GM21723 (cell line): Measurements from ENCODE around the gene ZNF624.

Experiments
- ATAC-seq: cut with Tn5 transposase; IDR thresholded peaks from one replicate; pipeline ENCODE4 v1.9.1; 2021; ENCODE audit warnings: mild to moderate bottlenecking, moderate library complexity; ENCODE audit not compliant: unreplicated experiment

Gene ZNF624

DNA sequence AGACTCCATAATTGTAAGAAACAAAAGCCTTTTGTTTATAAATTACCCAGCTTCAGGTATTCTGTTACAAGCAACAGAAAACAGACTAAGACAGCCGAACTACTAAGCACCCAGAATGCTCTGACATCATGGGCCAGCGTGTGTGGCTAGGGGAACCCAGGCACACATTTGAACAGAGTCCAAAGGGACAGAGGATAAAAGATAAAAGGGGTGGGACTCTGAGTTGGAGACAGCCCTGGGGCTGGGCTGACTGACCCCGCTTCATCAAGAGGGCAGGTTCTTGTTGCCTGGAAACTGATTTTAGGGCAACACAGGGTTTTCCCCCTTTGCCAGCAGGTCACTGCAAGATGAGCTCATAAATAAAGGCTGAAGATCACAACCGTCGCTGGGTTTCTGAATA, 54.1 kb downstream of the ZNF624 start:
- ATAC-seq: no peak

- no peak for ATAC-seq
Observed at GRCh38 chr17:16593356-16594102, 60.1 kb downstream of the ZNF624 start.

- ATAC-seq: peak; percentile 84
Observed at GRCh38 chr17:16589097-16589969, 64.3 kb downstream of the ZNF624 start.

GRCh38 chr17:16585796-16586195, 67.9 kb downstream of the ZNF624 start:
- ATAC-seq: no peak

DNA sequence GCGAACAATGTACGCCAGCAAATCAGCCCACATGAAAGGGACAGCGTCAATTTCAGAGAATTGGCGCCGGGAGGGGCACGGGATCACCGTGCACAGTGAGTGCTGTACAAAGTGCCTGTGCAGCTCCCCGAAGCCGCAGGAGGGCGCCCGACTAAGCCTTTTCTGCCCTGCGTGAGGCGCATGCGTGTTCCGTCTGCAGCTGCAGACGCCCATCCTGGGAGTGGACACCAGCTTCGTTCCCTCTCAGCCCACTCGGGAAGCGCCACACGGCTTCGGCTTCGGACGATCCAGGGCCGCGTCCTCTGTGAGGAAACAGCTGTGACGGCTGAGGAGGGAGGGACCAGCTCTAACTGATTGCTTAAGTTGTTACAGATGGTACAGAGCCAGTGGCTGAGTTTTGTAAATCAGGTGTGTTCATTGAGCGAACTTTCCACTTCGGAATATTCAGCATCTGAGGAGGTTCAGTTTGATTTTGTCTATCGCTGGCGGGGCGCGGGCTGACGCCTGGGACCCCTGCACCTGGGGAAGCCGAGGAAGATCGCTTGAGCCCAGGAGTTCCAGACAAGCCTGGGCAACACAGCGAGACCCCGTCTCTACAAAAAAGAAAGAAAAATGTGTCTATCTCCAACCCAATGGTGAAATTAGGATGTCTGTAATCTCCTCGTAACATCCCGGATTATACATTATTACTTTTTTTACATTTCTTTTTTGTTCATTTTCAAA, 69.2 kb downstream of the ZNF624 start:
- no peak for ATAC-seq

- ATAC-seq: no peak
Observed at GRCh38 chr17:16583781-16584180, 69.9 kb downstream of the ZNF624 start.

DNA sequence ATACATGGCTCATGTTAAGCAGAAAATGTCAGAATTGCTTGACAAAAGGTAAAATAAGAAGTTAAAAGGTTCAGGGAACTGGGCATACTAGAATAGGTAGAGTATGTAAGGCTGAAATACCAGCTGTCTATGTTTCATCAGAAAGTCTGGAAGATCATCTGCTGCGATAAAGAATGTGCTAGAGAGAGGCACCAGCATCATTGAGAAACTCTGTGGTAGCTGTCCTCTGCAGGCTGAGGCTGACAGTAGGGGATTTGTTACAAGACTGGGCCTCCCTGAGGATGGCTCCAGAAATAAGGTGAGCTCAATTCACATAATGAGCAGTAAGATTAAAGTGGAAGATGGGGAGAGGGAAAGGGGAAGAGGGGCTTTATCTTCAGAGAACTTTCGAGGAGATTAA, 80.2 kb downstream of the ZNF624 start:
- no peak for ATAC-seq
